Esophagus squamous epithelium (tissue), 5 donors: Measurements from ENCODE around the gene FGD4. TPM values are rescaled to one million over a fixed set of nuclear protein-coding genes. Genes with fewer than 3 reads are reported as not detected.
A peak's percentile ranks its signal among the peaks of the same experiment; 100 is the strongest.

Experiments used
- DNase-seq: peaks from one replicate; lab custom pipeline; 2025; lab: John Stamatoyannopoulos, UW
- H3K27ac ChIP-seq, 4 donors: fragments of 200-600 bp; sonication (generic); one replicate each; pipeline ENCODE4 v1.5.1; 2016 to 2019; ENCODE audit warnings: mild to moderate bottlenecking in 1 of 4
- H3K27me3 ChIP-seq, 4 donors: fragments of 200-600 bp; sonication (generic); 1 replicate in 3 of 4; 2 replicates in 1 of 4; pipeline versions ENCODE4 v1.5.1 to v1.6.0; 2017 to 2021; ENCODE audit warnings: antibody characterized with exemption in 1 of 4
- H3K36me3 ChIP-seq, 3 donors: fragments of 200-600 bp; sonication (generic); one replicate each; pipeline ENCODE4 v1.5.1; 2016 to 2019
- H3K4me1 ChIP-seq, 3 donors: fragments of 200-600 bp; sonication (generic); one replicate each; pipeline ENCODE4 v1.5.1; 2017 to 2019
- H3K4me3 ChIP-seq, 4 donors: fragments of 200-600 bp; sonication (generic); 1 replicate in 3 of 4; 2 replicates in 1 of 4; pipeline ENCODE4 v1.5.1; 2016 to 2019; ENCODE audit warnings: mild to moderate bottlenecking in 2 of 4, moderate library complexity in 1 of 4
- H3K9me3 ChIP-seq, 3 donors: fragments of 200-600 bp; sonication (generic); one replicate each; pipeline ENCODE4 v1.5.1; 2016 to 2019
- POLR2A ChIP-seq, 4 donors: fragments of 450-650 bp; IDR thresholded peaks; one replicate each; pipeline ENCODE4 v1.6.1; 2017; ENCODE audit warnings: antibody characterized with exemption in 4 of 4, mild to moderate bottlenecking in 4 of 4, moderate library complexity in 3 of 4
- WGBS, 2 donors: methylation state at CpG; one replicate each; pipeline ENCODE4 v1.1.5; 2018; 5-methylcytosine and 5-hydroxymethylcytosine counted together
- intact Hi-C: fragments of 100-400 bp; cut with DNase I; formaldehyde crosslinking; loops from one replicate; pipeline ENCODE4 v1.15.0; 2022
- total RNA-seq, 4 donors: library from RNA; depleted of rRNA; stranded (reverse); fragments of >200 nt; gene quantifications; one replicate each; pipeline ENCODE4 v1.1.0, GENCODE V29; 2016
- TF ChIP-seq, protein P1 (sequence below), 6 experiments: fragments of 450-650 bp in 4 of 6; fragments of 200-600 bp in 2 of 6; sonication (generic) in 2 of 6; IDR thresholded peaks; one replicate each; pipeline ENCODE4 v1.5.1; 2016 to 2019; ENCODE audit warnings: antibody characterized with exemption in 6 of 6, mild to moderate bottlenecking in 4 of 6, moderate library complexity in 4 of 6
- donor health status: DM: yes; HTN: yes; CAD: no.

FGD4 gene
- total RNA-seq, 4 donors from 2014 or later, result 17.0 to 49.8 (median 25.6) TPM

DNA sequence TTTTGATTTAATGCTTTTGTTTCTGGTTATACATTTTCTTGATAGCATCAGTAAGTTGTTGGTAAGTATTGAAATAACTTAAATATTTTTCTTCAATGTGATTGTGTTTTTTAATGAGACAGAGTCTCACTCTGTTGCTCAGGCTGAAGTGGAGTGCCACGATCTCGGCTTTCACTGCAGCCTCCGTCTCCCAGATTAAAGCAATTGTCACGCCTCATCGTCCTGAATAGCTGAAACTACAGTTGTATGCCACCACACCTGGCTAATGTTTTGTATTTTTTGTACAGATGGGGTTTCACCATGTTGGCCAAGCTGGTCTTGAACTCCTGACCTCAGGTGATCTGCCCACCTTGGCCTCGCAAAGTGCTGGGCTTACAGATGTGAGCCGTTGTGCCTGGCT lies 78.8 kb downstream of the FGD4 start:
- Histone ChIP-seq H3K9me3 (no peaks in the 10 kb centered on the region), H3K36me3 (peaks cover 0 to 11% (median 0%) of the 10 kb centered on the region in 3 donors), H3K4me3 (no peak overlapping the region), H3K4me1 (peaks cover 0 to 13% (median 0%) of the 10 kb centered on the region in 3 donors), H3K27ac (no peak overlapping the region), H3K27me3 (no peaks in the 10 kb centered on the region)
- WGBS, 2 donors, result 86 to 94% methylated on average over 7 of the region's 7 CpGs
- no peak for DNase-seq
- intact Hi-C loops, result no loop called here
- TF ChIP-seq POLR2A (IDR thresholded peaks at IDR 0.05), result no peak
- TF ChIP-seq, protein P1, sequence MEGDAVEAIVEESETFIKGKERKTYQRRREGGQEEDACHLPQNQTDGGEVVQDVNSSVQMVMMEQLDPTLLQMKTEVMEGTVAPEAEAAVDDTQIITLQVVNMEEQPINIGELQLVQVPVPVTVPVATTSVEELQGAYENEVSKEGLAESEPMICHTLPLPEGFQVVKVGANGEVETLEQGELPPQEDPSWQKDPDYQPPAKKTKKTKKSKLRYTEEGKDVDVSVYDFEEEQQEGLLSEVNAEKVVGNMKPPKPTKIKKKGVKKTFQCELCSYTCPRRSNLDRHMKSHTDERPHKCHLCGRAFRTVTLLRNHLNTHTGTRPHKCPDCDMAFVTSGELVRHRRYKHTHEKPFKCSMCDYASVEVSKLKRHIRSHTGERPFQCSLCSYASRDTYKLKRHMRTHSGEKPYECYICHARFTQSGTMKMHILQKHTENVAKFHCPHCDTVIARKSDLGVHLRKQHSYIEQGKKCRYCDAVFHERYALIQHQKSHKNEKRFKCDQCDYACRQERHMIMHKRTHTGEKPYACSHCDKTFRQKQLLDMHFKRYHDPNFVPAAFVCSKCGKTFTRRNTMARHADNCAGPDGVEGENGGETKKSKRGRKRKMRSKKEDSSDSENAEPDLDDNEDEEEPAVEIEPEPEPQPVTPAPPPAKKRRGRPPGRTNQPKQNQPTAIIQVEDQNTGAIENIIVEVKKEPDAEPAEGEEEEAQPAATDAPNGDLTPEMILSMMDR (IDR thresholded peaks at IDR 0.05), result no peak

DNA sequence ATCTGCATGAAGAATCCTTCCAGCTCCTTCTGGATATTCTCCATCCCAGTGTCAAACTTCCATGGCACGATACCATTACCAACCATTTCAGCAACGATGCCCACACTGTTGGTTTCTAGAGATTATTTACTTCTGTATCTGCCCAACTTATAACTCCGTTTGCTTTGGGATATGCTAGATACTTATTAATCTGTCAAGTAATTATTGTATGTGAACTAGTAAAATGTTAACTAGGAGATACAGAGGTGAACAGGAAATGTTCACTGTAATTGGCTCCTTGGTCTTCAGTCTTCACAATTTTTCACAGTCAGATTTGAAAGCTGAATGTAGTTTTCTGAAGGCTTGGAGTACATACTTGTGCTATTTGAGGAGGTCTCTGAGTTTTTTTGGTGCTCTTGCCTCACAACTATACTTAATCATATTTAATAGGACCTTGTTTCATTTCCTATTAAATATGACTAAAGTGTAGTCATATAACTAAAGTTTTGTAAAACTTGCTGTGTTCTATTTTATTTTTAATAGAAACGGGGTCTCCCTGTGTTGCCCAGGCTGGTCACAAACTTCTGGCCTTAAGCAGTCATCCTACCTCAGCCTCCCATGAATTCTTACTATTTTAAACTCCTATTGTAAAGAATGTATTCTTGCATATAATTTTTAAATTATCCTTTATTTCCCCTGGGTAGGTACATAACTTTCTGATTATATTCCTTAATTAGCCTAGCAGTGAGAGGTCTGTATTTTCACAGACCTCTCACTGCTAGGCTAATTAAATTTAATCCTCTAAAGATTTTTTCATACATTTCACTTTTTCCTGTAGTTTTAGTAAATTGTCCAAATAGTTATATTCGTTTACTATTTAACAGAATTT lies 79.7 kb downstream of the FGD4 start:
- 78 to 83% methylated on average over 5 of the region's 5 CpGs for WGBS, 2 donors
- no peak overlapping the region for H3K4me3 ChIP-seq
- TF ChIP-seq POLR2A (IDR thresholded peaks at IDR 0.05), result no peak
- TF ChIP-seq, protein P1 (IDR thresholded peaks at IDR 0.05), result no peak
- no peak for DNase-seq
- no peaks in the 10 kb centered on the region for H3K27me3 ChIP-seq
- no peaks in the 10 kb centered on the region for H3K9me3 ChIP-seq
- intact Hi-C loops, result no loop called here
- peaks cover 0 to 3% (median 0%) of the 10 kb centered on the region in 3 donors for H3K36me3 ChIP-seq
- peaks cover 0 to 18% (median 0%) of the 10 kb centered on the region in 3 donors for H3K4me1 ChIP-seq
- no peak overlapping the region for H3K27ac ChIP-seq

DNA sequence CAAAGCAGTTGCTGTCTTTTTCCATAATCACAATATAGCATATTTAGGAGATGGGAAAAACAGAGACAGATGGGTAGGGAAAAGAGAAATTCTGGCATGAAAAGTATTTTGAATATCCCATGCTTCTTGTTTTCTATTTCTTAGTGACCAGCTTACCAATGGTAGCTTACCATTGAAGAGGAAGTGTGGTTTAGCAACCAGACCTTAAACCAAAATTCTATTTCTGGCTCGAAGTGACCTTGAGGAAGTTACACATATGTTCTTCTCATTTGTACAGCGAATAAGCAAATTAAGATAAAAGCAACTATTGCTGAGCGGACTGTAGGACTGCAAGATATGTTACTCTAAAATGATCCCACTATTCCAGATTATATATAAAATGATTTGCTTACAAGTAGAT lies 82.9 kb downstream of the FGD4 start:
- H3K27ac ChIP-seq, result peak overlapping the region in 1 of 4 donors; percentile 12
- intact Hi-C loops, result no loop called here
- WGBS, 2 donors, result 48 to 76% methylated on average over 3 of the region's 3 CpGs
- no peaks in the 10 kb centered on the region for H3K27me3 ChIP-seq
- no peaks in the 10 kb centered on the region for H3K9me3 ChIP-seq
- no peak for DNase-seq
- TF ChIP-seq, protein P1 (IDR thresholded peaks at IDR 0.05), result no peak
- TF ChIP-seq POLR2A (IDR thresholded peaks at IDR 0.05), result no peak
- H3K4me1 ChIP-seq, result peaks cover 0 to 11% (median 0%) of the 10 kb centered on the region in 3 donors
- peaks cover 0 to 3% (median 0%) of the 10 kb centered on the region in 3 donors for H3K36me3 ChIP-seq
- no peak overlapping the region for H3K4me3 ChIP-seq

DNA sequence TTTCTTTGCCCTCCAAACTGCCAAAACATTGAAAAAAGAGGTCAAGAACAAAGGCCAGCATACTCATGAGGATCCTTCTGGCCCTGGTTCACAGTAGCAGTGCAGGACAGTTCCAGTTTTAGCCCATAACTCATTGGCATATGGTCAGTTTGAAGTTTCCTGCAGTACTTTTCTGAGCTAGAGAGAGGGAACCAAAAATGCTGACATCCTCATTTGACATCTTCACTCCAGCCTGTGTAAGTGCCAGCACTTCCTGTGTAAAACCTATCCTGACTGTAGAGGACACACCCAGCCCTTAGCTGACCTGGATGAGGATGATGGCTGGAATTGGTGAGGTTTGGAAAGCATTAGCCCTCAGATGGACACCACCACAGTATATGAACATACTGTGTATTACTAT lies 84.1 kb downstream of the FGD4 start:
- H3K9me3 ChIP-seq, result no peaks in the 10 kb centered on the region
- TF ChIP-seq, protein P1 (IDR thresholded peaks at IDR 0.05), result no peak
- no peak for TF ChIP-seq POLR2A (IDR thresholded peaks at IDR 0.05)
- intact Hi-C loops, result no loop called here
- peaks cover 0 to 18% (median 0%) of the 10 kb centered on the region in 3 donors for H3K4me1 ChIP-seq
- H3K27me3 ChIP-seq, result no peaks in the 10 kb centered on the region
- DNase-seq, result no peak
- peaks cover 0 to 3% (median 0%) of the 10 kb centered on the region in 3 donors for H3K36me3 ChIP-seq
- H3K27ac ChIP-seq, result peak overlapping the region in 3 of 4 donors; percentile 15 to 42 (median 33)
- H3K4me3 ChIP-seq, result no peak overlapping the region

DNA sequence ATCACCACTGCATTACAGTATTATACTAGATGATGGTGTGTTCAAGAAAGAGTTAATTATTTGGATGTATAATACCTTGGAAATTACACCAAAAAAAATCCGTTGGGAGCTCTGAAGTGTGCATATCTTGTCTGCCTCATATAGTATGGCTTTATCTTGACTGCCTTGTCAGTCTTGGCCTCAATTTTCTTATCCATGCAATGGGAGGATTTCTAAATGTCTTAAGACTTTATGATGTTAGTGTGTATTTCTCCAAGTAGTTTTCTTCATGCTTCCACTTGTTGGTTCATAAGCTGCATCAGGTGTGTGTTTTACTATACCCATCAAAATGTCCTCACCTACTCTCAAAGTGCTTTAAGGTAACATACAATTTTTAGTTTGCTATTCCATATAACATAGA lies 84.6 kb downstream of the FGD4 start:
- Histone ChIP-seq H3K4me1 (peaks cover 0 to 23% (median 0%) of the 10 kb centered on the region in 3 donors), H3K9me3 (no peaks in the 10 kb centered on the region), H3K27me3 (no peaks in the 10 kb centered on the region), H3K36me3 (peaks cover 0 to 3% (median 0%) of the 10 kb centered on the region in 3 donors), H3K4me3 (no peak overlapping the region), H3K27ac (peak overlapping the region in 2 of 4 donors; percentile 15 to 33)
- no peak for TF ChIP-seq POLR2A (IDR thresholded peaks at IDR 0.05)
- TF ChIP-seq, protein P1 (IDR thresholded peaks at IDR 0.05), result no peak
- DNase-seq, result no peak
- intact Hi-C loops, result no loop called here
- WGBS, 2 donors, result 58 to 64% methylated on average over 1 of the region's 1 CpG
